GM12865 (cell line): ENCODE results near the gene CDKAL1.

ENCODE experiments used
- DNase-seq: peaks from one replicate; pipeline ENCODE4 v3.0.0; 2010; ENCODE audit warnings: low read depth
- H3K4me3 ChIP-seq: 2 replicates; pipeline ENCODE4 v1.5.1; 2011; ENCODE audit warnings: mild to moderate bottlenecking, low read depth, low read length, control low read depth
- CTCF ChIP-seq: IDR thresholded peaks from 2 replicates; pipeline ENCODE4 v1.5.1; 2011; ENCODE audit warnings: low read length, control low read depth, low read depth, inconsistent platforms; ENCODE audit not compliant: insufficient read depth; ENCODE audit errors: missing control alignments

CDKAL1 gene

DNA sequence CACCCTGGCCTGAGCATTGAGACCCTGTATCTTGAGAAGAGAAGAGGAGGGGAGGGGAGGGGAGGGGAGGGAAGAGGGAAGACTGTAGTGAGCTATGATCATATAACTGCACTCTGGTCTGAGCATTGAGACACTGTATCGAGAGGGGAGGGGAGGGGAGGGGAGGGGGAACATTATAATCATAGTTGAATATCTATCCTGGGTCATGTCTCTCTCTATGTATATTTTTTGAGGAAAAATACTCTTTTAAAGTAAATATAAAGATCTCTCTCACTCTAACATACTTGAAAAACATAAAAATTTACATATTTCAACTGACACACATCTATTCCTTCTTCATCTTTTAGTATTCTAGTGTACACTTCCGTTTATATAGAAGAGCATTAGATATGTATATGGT lies 431.0 kb downstream of the CDKAL1 start:
- H3K4me3 ChIP-seq, result no peak overlapping the region
- no peak for TF ChIP-seq CTCF
- no peak for DNase-seq

GRCh38 chr6:20965915-20966314 lies 431.7 kb downstream of the CDKAL1 start:
- no peak for DNase-seq
- TF ChIP-seq CTCF, result no peak

GRCh38 chr6:20969551-20969950 lies 435.3 kb downstream of the CDKAL1 start:
- no peak overlapping the region for H3K4me3 ChIP-seq
- TF ChIP-seq CTCF, result no peak
- no peak for DNase-seq

More at GRCh38 chr6:20965915-20966314, 431.7 kb downstream of the CDKAL1 start:
- H3K4me3 ChIP-seq, result no peak overlapping the region

DNA sequence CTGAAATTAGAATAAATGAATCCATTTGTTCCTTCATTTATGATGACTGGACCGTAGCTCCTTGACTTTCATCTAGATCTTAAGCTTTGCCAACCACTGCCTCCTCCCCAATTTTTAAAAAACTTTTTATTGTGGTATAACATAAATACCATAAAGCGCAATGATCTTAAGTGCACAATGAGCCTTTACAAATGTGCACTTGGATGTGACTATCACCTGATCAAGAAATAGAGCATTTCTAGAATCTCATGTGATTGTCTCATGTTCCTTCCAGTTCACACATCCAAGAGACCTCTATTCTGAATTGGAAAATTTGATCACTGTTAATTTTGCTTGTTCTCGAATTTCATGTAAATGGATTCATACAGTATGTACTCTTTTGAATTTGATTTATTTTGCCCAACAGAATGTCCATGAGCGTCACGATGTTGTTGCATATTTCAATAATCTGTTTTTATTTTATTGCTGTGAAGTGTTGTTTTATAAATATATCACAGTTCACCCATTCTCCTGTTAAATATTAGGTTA lies 442.2 kb downstream of the CDKAL1 start:
- DNase-seq, result no peak
- no peak for TF ChIP-seq CTCF

GRCh38 chr6:20978151-20978614 lies 443.9 kb downstream of the CDKAL1 start:
- no peak overlapping the region for H3K4me3 ChIP-seq
- DNase-seq, result peak; percentile 69
- TF ChIP-seq CTCF, result no peak

More for the DNA sequence above, 442.2 kb downstream of the CDKAL1 start:
- H3K4me3 ChIP-seq, result no peak overlapping the region

DNA sequence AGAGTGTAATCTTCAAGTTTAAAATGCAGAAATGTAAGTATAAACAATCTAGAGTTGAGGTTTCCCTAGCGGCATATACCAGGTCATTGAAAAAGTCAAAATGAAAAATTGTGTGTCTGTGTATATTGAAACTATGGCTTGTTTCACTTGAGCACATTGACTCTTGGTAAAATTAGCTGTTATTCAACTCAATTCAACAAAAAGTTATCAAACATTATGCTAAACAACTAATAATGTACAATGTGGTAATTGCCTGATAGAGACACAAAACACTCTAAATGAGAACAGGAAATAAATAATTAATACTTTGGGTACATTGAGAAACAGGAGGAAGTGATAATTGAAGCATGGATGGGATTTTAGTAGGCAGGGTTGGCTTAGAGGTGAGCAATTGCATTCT lies 444.8 kb downstream of the CDKAL1 start:
- no peak overlapping the region for H3K4me3 ChIP-seq
- DNase-seq, result peak; percentile 13
- no peak for TF ChIP-seq CTCF

DNA sequence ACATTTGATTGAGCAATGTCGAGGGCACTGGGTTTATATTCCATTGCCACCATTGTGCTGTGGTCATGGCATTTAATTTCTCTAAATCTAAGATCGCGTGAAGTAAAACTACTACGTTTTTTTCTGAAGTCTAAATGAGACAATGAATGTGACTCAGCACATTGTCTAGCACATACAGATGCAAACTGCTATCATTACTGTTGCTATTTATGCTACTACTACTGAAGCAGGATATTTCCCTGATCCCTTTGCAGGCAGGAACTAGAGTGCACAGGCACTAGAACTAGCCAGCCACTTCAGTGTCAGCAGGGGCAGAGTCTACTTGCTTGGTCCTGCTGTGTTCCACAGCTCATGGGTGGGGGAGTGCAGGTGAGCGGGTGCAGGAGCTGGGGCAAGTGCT lies 449.7 kb downstream of the CDKAL1 start:
- no peak for TF ChIP-seq CTCF
- no peak for DNase-seq
- H3K4me3 ChIP-seq, result no peak overlapping the region
